NT2/D1 (cell line): ENCODE measurements around the gene CACNG1.

Source experiments
- YY1 ChIP-seq: IDR thresholded peaks from 2 replicates; pipeline ENCODE4 v1.6.1; 2011; ENCODE audit not compliant: insufficient read length, insufficient read depth
- ZNF274 ChIP-seq: IDR thresholded peaks from 2 replicates; pipeline ENCODE4 v1.6.1; 2011; ENCODE audit warnings: mild to moderate bottlenecking, low read depth, low read length

DNA sequence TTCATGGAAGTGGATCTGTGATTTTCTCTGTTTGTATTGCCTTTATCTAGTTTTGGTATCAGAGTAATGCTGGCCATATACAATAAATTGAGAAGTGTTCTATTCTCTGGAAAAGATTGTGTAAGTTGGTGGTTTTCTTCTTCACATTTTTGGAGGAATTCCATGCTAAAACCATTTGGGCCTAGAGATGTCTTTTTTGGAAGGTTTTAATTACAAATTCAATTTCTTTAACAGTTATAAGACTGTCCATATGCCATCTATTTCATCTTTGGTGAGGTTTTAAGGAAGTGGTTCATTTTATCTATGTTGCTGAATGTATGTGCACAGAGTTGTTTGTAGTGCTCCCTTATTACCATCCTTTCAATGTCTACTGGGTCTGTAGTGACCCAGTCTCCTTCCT lies 46.0 kb downstream of the CACNG1 start:
- no peak for TF ChIP-seq YY1
- no peak for TF ChIP-seq ZNF274
